OCI-LY1 (cell line): ENCODE measurements around the gene KLHDC10.

Source experiments
- CTCF ChIP-seq: fragments of 200-600 bp; sonication (generic), shearing (Covaris generic); IDR thresholded peaks from 2 replicates; pipeline ENCODE4 v1.5.1; 2017; ENCODE audit warnings: mild to moderate bottlenecking, antibody characterized with exemption, low read length, moderate library complexity, mixed read lengths
- EZH2 ChIP-seq: fragments of 200-600 bp; sonication (generic), shearing (Covaris generic); IDR thresholded peaks from 2 replicates; pipeline ENCODE4 v1.8.0; 2017; ENCODE audit warnings: borderline replicate concordance, mixed run types, mild to moderate bottlenecking, antibody characterized with exemption, low read length, moderate library complexity, mixed read lengths

GRCh38 chr7:130147710-130148325, 77.5 kb downstream of the KLHDC10 start:
- TF ChIP-seq CTCF (no peak), EZH2 (no peak)
